OCI-LY7 (cell line): ENCODE data around the gene PRMT5.

Experiments
- EZH2phosphoT487 ChIP-seq: fragments of 200-600 bp; sonication (generic); IDR thresholded peaks from 2 replicates; pipeline ENCODE4 v1.6.1; 2018; ENCODE audit warnings: low read depth, borderline replicate concordance, mild to moderate bottlenecking, mixed run types, antibody characterized with exemption, low read length, moderate library complexity, mixed read lengths
- TF ChIP-seq, protein P1 (sequence below): fragments of 200-600 bp; sonication (generic); conservative IDR thresholded peaks from 2 replicates; pipeline ENCODE4 v1.5.1; 2014; ENCODE audit warnings: mild to moderate bottlenecking, antibody characterized with exemption, low read length, moderate library complexity, mixed read lengths

DNA sequence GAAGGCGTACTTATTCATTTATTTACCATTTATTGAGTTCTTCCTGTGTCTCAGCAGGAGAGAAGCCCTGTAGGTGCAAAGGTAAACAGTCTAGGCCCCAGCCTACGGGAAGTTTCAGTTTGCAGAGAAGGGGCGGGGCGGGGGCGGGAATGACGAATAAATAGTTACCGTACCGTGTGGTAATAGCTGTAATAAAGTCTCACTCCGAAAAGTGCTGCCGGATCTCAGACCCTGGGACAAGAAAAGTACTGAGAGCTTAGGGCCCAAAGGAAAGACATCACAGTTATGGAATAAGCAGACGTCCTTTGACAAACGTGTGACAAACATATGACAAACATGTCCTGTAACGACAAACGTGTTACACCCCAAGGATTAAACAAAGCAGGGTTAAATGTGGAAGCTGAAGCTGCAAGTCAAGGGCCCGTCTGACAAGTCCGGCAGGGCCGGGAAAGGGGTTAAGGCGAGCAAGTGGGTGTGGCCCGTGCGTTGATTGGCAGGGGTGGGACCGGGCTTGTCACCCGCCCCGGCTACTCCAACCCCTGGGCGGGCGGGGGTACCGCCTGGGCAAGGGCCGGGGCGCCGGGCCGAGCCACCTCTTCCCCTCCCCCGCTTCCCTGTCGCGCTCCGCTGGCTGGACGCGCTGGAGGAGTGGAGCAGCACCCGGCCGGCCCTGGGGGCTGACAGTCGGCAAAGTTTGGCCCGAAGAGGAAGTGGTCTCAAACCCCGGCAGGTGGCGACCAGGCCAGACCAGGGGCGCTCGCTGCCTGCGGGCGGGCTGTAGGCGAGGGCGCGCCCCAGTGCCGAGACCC, 57.7 kb downstream of the PRMT5 start, which contains the start of gene LRP10:
- TF ChIP-seq, protein P1, sequence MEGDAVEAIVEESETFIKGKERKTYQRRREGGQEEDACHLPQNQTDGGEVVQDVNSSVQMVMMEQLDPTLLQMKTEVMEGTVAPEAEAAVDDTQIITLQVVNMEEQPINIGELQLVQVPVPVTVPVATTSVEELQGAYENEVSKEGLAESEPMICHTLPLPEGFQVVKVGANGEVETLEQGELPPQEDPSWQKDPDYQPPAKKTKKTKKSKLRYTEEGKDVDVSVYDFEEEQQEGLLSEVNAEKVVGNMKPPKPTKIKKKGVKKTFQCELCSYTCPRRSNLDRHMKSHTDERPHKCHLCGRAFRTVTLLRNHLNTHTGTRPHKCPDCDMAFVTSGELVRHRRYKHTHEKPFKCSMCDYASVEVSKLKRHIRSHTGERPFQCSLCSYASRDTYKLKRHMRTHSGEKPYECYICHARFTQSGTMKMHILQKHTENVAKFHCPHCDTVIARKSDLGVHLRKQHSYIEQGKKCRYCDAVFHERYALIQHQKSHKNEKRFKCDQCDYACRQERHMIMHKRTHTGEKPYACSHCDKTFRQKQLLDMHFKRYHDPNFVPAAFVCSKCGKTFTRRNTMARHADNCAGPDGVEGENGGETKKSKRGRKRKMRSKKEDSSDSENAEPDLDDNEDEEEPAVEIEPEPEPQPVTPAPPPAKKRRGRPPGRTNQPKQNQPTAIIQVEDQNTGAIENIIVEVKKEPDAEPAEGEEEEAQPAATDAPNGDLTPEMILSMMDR: peak; percentile 48; the same call in 1 of the 2 replicates
- no peak for TF ChIP-seq EZH2phosphoT487
